HG03469 (cell line): ENCODE data around the gene CHST11.
"Not testable (repeated sequence)": the region's sequence is repeated elsewhere in the genome, so short reads cannot be mapped to it uniquely, and the experiment has no call there.

Experiments
- ATAC-seq: cut with Tn5 transposase; IDR thresholded peaks from one replicate; pipeline ENCODE4 v1.9.1; 2021; ENCODE audit warnings: mild to moderate bottlenecking, moderate library complexity, moderate number of reproducible peaks; ENCODE audit not compliant: unreplicated experiment

CHST11 gene

DNA sequence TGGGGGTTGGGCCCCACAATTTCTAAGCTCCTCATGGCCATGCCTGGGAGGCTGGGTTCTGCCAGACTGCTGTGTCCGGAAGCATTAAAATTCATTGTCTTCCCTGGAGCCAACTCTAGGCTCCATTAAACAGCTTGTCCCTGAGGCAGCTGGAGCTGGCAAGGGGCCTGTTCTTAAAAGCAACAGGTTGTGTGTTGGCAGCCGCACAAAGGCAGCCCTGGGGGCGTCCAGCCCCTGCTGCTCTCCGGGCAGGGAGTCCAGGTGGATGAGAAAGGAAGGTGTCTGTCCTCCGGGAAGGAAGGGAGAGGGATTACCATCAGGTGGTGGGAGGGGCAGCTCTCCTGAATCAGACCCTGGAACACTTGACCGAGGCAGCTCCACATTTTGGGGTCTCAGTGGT is 98.9 kb downstream of the CHST11 start:
- no peak for ATAC-seq

DNA sequence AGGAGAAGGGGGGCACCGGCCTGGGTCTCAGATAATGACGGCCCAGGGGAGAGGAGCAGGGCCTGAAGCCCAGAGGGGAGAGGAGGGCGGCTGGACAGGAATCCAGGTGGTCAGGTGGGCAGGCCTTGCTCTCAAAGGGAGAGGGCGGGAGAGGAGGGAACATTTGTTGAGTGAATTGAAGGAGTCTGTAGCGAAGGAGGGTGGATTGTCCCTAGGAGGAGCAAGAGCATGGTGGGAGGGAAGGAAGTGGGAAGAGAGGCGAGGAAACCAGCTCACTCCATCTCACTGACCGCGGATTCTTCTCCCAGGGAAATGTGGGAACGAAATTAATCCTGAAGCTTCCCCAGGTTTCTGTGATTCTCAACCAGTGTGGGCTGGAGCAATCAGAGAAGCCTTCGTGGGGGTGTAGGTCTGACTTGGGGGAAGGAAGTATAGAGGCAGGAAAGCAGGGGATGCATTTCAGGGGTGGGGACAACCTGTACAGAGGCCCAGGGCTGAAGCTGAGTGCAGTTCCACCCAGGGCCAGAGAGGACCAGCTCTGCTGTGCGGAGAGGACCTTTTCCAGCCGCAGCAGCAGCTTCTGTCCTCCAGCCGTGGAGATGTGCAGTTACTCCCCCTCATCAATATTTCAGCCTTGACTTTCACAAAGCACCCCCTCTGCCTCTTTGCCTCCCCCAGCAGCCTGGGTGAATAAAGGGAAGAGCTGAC is 100.9 kb downstream of the CHST11 start:
- no peak for ATAC-seq

DNA sequence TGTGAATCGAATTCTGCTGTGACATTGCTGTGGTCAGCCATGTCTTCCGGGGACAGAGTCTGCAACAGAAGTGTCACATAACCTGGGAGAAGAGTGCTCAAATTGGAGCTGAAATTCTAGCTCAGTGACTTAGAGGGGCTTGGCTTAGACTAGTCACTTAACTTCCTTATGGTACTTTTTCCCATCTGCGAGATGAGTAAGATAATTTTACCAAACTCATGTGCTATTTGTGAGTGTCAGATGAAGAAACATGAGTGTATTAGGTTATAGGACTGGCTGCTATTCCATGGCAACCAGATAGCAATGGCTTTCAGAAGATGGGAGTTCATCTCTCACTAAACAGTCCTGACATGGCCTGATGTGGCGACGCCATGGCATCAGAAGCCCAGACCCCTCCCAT is 104.1 kb downstream of the CHST11 start:
- ATAC-seq: no peak

DNA sequence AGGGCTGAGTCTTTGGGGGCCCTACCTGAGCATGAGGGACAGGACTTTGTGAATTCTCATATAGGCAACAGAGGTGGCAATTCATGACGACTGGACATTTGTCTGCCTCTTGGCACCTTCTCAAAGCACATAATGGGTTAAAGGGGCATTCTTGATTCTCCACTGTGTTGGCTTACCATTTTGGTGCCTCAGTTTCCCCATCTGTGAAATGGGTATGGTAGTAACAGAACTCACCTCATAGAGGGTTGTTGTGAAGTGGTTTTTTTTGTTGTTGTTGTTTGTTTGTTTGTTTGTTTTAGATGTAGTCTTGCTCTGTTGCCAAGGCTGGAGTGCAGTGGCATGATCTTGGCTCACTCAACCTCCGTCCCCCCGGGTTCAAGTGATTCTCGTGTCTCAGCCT is 106.0 kb downstream of the CHST11 start:
- ATAC-seq: no peak

GRCh38 chr12:104564662-104565061 is 107.9 kb downstream of the CHST11 start:
- not testable (repeated sequence) for ATAC-seq

DNA sequence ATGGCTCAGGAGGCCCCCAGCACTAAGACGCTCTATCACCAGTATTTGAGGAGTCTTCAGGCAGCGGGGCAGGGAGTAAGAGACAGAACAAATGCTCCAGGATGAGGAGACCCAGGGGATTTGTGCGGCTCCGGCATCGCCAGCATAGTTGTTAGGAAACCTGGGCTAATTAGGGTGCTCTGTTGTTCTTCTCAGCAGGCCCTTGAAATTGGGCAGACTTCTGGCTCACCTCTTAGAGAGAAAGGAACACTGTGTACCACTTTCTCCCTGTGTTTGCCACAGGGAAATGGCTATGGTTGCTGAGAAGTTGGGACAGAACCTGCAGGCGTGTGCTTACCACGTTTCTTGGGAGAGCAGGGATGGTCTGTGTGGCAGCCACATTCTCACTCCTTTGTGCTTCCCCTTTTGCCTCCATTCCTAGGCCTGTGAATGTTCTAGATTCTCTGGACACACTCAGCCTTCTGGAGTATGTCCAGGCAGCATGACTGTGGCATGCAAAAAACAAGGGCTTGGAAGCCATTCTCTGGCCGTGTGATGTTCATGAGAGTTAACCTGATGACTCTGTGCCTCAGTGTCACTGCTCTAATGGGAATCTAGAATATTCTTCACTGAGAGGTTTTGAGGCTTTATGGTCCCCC is 109.0 kb downstream of the CHST11 start:
- ATAC-seq: no peak

- ATAC-seq: no peak
These were observed 109.7 kb downstream of the CHST11 start for GRCh38 chr12:104566244-104566993.

DNA sequence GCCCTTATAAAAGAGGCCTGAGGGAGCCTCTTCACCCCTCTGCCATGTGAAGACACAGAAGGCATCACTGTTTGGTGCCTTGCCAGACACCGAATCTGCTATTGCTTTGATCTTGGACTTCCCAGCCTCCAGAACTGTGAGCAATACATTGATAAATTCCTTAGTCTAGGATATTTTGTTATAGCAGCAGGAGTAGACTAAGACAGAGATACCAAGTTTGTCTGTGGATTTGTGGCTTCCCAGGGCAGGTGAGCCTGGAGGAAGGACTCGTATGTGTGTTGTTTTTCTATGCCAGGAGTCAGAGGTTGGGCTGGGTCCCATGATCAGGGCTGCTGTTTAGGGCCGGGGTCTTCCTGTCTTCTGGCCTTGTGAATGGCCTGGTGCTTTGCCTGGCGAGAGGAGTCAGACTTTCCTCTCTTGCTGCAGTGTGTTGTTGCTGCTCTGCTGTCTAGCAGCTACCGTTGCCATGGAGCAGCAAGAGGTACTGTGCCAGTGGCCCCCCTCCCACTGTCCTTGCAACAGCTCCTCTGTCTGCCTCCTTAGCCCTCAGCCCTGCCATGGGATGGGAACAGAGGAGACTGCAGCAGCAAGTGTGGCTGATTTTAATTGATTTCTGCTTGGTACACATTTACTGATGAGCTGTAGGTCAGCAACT is 111.2 kb downstream of the CHST11 start:
- no peak for ATAC-seq

DNA sequence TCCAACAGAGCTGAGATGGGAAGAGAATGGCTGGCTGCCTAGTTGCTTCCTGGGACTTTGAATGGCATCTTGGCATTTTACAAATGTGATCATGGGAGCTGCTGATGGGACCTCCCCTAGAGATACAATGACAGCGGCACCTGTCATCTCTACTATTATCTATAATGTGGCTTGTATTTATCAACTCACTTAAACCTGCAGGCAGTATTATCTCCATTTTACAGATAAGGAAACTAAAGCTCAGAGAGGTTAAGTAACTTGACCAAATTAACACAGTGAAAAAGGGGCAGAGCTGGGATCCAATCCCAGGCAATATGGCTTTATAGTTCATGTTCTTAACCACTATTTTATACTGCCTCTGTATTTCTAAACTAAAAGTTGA is 111.7 kb downstream of the CHST11 start:
- ATAC-seq: no peak

DNA sequence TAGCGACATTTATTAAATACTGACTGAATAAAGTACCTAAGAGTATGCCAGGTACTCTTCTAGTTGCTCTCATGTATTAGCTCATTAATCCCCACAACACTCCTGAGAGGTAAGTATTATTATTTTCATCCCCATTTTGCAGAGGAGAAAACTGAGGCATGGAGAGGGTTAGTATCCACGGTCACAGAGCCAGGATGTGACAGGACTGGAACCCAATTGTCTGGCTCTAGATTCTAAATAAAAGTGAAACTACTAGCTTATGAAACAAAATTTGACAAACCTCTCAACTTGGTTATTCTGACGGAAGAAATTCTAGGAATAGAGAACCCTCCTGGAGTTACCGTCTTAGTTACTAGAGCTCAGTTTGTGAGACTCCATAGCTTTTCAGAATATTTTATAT is 112.2 kb downstream of the CHST11 start:
- ATAC-seq: no peak

DNA sequence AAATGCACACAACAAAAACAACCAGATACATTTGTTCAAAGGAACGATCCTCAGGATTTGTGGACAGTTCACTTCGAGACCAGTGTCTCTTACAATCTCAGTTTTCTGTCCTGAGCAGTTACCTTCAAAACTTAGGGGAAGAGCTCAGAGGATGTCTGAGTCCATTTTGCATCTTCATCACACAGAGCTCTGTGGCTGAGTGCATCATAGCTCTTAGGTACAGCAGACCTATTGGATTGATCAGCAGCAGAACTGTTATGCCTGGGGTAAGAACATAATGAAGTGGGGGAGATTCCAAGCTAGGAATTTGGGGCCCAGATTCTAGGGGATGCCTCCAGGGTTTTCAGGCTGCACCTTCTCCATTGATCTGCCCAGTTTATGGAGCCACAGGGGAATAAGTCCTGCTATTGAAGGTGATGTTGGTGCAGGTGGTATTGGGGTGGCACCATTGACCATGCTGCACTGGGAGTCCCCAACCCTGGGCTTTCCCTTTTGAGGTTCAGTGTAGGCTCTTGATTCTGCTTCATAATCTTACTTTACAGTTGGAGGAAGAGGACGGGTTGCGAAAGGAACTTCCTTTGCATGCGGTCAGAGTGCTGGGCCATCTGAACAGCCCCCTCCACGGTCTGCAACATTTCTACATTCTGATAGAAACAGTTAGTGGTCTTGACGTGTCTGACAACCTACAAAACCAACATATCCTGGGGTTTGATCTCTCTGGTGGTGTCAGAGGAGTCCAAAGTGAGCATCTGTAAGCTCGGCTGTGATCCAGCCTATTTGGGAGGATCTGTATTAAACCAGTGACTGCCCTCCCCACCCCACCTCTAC is 112.8 kb downstream of the CHST11 start:
- ATAC-seq: peak; percentile 66

- ATAC-seq: no peak
These were observed 113.6 kb downstream of the CHST11 start for GRCh38 chr12:104570174-104570907.

DNA sequence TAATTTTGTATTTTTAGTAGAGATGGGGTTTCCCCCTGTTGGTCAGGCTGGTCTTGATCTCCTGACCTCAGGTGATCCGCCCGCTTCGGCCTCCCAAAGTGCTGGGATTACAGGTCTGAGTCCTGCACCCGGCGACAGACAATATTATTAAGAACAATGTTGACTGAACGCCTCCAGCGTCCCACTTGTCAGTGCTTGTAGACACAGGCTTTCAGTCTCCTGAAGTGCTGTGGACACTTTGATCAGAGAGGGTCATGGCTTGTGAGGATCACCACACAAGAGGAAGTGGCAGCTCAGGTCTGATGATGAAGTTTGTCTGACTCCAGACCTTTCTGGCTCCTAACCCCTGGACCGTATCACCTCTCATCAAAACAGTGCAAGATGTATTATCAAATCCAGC is 114.6 kb downstream of the CHST11 start:
- no peak for ATAC-seq

DNA sequence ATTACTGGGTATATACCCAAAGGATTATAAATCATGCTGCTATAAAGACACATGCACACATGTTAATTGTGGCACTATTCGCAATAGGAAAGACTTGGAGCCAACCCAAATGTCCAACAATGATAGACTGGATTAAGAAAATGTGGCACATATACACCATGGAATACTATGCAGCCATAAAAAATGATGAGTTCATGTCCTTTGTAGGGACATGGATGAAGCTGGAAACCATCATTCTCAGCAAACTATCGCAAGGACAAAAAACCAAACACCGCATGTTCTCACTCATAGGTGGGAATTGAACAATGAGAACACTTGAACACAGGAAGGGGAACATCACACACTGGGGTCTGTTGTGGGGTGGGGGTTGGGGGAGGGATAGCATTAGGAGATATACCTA is 117.6 kb downstream of the CHST11 start:
- ATAC-seq: not testable (repeated sequence)

- not testable (repeated sequence) for ATAC-seq
These were observed 118.0 kb downstream of the CHST11 start for GRCh38 chr12:104574758-104575157.

DNA sequence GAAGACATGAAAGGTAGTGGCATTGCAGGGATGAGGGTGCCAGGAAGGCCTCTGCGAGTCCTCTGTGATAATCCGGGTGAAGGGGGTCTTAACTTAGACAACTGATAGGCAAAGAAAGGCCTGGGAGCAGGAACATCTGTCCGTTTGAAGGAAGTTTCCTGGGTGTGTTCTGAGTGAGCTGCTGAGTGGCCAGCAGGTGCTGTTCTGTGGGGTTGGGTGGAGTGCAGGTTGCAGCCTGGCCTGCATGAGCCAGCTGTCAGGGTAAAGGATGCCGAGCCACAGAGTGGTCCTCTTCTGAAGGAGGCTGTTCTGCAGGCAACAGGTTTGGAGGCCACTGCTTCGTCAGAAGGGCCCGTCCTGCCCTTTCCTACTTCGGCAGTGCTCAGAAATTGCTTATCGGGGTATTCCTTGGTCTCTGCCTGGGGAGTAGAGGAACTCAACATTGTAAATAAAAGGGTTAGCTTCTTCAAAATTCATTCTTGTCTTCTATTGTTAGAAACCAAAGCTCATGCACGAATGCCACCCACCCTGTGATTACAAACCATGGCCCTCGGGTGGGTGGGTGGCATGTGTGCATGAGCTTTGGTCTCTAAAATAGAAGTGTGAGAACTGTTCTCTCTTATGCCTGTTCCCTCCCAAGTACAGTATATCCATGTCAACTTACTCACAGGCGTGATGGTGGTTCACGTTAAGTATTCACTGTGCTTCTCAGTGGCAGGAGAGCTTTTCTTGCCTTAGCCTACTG is 118.9 kb downstream of the CHST11 start:
- ATAC-seq: no peak

GRCh38 chr12:104576187-104576778 is 119.5 kb downstream of the CHST11 start:
- ATAC-seq: no peak

GRCh38 chr12:104576980-104577580 is 120.3 kb downstream of the CHST11 start:
- no peak for ATAC-seq
